NCI-H748 (cell line): ENCODE data around the gene STRADA.
A peak's percentile ranks its signal among the peaks of the same experiment; 100 is the strongest.

Experiments used
- DNase-seq: peaks from one replicate; lab custom pipeline; 2025; ENCODE audit not compliant: unreplicated experiment; lab: John Stamatoyannopoulos, UW

The STRADA gene

GRCh38 chr17:63741408-63742173, at the start of gene STRADA:
Gene STRADA (minus strand): TSS chr17:63741799. CDS start chr17:63728369, 13,430 bp downstream.
- peak; percentile 99 for DNase-seq

GRCh38 chr17:63790057-63790456, 48.5 kb upstream of the STRADA start:
- DNase-seq = no peak

GRCh38 chr17:63786971-63787711, 45.5 kb upstream of the STRADA start:
- DNase-seq = no peak

GRCh38 chr17:63786117-63786516, 44.5 kb upstream of the STRADA start:
- no peak for DNase-seq

GRCh38 chr17:63785556-63785955, 44.0 kb upstream of the STRADA start:
- DNase-seq = no peak

- no peak for DNase-seq
These were observed 41.9 kb upstream of the STRADA start for GRCh38 chr17:63783522-63783921.

- DNase-seq = no peak
These were observed 39.3 kb upstream of the STRADA start for GRCh38 chr17:63780928-63781327.

- no peak for DNase-seq
These were observed 38.9 kb upstream of the STRADA start for GRCh38 chr17:63780507-63780906.

- DNase-seq = no peak
These were observed 33.8 kb upstream of the STRADA start for GRCh38 chr17:63775420-63775819.

- no peak for DNase-seq
These were observed 33.3 kb upstream of the STRADA start for GRCh38 chr17:63774969-63775265.

- DNase-seq = peak; percentile 70
These were observed 32.8 kb upstream of the STRADA start, which contains the start of gene DDX42 for GRCh38 chr17:63774141-63774968. Gene DDX42 (plus strand): TSS chr17:63774170. CDS start chr17:63787050, 12,880 bp downstream.

GRCh38 chr17:63773272-63774140, 31.9 kb upstream of the STRADA start, which contains the start of gene CCDC47:
Gene CCDC47 (minus strand): TSS chr17:63773597. CDS start chr17:63766175, 7,422 bp downstream.
- peak; percentile 100 for DNase-seq

GRCh38 chr17:63772801-63773271, 31.2 kb upstream of the STRADA start:
- peak; percentile 21 for DNase-seq

GRCh38 chr17:63768433-63768832, 26.8 kb upstream of the STRADA start:
- DNase-seq = no peak

- DNase-seq = no peak
These were observed 25.2 kb upstream of the STRADA start for GRCh38 chr17:63766754-63767153.

- no peak for DNase-seq
These were observed 23.1 kb upstream of the STRADA start for GRCh38 chr17:63764716-63765115.

GRCh38 chr17:63762161-63763078, 20.8 kb upstream of the STRADA start:
- no peak for DNase-seq

- DNase-seq = no peak
These were observed 19.4 kb upstream of the STRADA start for GRCh38 chr17:63760771-63761539.
